Mammary microvascular endothelial cell (primary cell): ENCODE data around the gene SIN3B. TPM values are rescaled to one million over a fixed set of nuclear protein-coding genes. Genes with fewer than 3 reads are reported as not detected.

Experiments
- total RNA-seq: library from RNA; depleted of rRNA; stranded (reverse); fragments of >200 nt; gene quantifications from 2 replicates; pipeline ENCODE4 v1.2.3, GENCODE V29; 2015

SIN3B gene
- 27.6 and 30.0 TPM in 2 replicates for total RNA-seq

GRCh38 chr19:16829010-16829821, at the start of gene SIN3B:
SIN3B (plus strand) TSS chr19:16829398; CDS start chr19:16829421, 23 bp downstream.

DNA sequence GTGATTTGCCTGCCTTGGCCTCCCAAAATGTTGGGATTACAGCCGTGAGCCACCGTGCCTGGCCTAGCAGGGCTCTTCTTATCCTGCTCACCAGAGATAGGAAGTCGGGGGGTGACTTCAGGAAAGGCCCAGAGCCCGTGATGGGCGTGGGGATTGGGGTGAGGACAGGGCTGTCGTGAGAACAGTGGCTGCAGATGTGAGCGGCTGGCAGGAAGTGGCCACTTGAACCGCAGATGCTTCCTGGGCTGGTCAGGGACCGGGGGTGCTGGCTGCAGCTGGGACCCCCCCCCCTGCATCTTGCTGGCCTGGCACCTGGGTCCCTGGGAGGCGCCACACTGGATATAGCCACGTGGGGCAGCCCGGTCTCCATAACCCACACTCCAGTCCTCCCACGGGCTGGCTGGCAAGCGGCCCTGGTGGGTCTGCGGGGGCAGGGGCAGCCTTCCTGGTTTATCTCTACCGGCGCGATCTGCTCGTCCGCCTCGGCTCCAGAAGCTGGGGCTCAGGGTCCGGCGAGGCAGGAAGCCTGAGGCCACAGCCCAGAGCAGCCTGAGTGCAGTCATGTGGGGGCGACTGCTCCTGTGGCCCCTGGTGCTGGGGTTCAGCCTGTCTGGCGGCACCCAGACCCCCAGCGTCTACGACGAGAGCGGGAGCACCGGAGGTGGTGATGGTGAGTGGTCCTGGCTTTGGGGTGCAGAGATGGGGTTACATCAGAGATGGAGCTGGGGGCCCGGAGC, 59.6 kb downstream of the SIN3B start, which contains the start of gene F2RL3:
TSS of gene F2RL3 (plus strand) at position 371 of the 737 bp plus-strand sequence. CDS start at position 562, 191 bp downstream.

Other genes starting within 250 kb of the SIN3B start
- 5.1 and 7.6 TPM in 2 replicates for gene MED26, start 201.2 kb upstream of the SIN3B start, total RNA-seq
- 75.2 and 79.1 TPM in 2 replicates for gene SMIM7, start 169.3 kb upstream of the SIN3B start, total RNA-seq
- 0.20 and 0.69 TPM in 2 replicates for gene TMEM38A, start 168.3 kb upstream of the SIN3B start, total RNA-seq
- gene NWD1, start 109.6 kb upstream of the SIN3B start, total RNA-seq, result not detected in 2 replicates
- 3.6 and 5.3 TPM in 2 replicates for gene F2RL3, start 59.6 kb downstream of the SIN3B start, total RNA-seq
- gene CPAMD8, start 197.4 kb downstream of the SIN3B start, total RNA-seq, result 0.20 and 0.80 TPM in 2 replicates
- gene HAUS8, start 246.1 kb downstream of the SIN3B start, total RNA-seq, result 12.8 and 15.5 TPM in 2 replicates
- gene MYO9B, start 246.4 kb downstream of the SIN3B start, total RNA-seq, result 69.8 and 80.9 TPM in 2 replicates